Left kidney (tissue), 2 donors: ENCODE data around the gene MACROH2A1. TPM values are rescaled to one million over a fixed set of nuclear protein-coding genes. Genes with fewer than 3 reads are reported as not detected.
"Not testable (repeated sequence)": the region's sequence is repeated elsewhere in the genome, so short reads cannot be mapped to it uniquely, and the experiment has no call there.

Experiments used
- DNase-seq: peaks from one replicate; pipeline ENCODE4 v3.0.0-alpha.2; 2013
- polyA plus RNA-seq: library from polyadenylated mRNA; unstranded; fragments of 120-200 nt; gene quantifications from one replicate; pipeline ENCODE4 v1.2.1, GENCODE V29; 2013; ENCODE audit not compliant: insufficient read length

Gene MACROH2A1
- polyA plus RNA-seq, 1 donor: 242 TPM

DNA sequence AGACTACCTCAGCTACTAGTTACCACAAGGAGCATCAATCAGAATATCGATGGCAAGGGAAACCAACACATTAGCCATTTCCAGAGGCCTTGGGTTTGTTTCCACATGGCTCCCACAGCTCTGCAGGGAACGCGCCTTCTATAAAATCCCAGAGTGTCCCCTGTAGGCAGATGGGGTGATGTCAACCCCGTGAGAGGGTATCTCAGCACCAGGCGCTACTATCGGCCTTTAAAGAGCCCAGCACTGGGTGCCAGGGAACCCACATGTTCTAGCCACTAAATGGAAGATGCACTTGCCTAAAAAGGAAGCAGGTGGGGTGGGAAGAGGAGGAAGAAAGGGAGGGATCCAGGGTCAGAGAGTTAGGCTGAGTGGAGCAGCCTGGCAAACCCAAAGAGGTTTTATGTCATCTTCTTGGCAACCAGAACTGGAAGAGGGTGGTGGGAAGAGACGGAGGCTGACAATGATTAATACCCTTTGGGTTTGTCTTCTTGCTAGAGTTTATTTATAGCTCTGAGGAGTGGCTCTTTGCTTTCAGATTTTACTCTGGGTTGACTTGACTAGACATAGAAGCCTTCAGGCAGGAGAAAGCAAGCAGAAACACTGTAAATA, 19.9 kb downstream of the MACROH2A1 start:
- DNase-seq: no peak

DNA sequence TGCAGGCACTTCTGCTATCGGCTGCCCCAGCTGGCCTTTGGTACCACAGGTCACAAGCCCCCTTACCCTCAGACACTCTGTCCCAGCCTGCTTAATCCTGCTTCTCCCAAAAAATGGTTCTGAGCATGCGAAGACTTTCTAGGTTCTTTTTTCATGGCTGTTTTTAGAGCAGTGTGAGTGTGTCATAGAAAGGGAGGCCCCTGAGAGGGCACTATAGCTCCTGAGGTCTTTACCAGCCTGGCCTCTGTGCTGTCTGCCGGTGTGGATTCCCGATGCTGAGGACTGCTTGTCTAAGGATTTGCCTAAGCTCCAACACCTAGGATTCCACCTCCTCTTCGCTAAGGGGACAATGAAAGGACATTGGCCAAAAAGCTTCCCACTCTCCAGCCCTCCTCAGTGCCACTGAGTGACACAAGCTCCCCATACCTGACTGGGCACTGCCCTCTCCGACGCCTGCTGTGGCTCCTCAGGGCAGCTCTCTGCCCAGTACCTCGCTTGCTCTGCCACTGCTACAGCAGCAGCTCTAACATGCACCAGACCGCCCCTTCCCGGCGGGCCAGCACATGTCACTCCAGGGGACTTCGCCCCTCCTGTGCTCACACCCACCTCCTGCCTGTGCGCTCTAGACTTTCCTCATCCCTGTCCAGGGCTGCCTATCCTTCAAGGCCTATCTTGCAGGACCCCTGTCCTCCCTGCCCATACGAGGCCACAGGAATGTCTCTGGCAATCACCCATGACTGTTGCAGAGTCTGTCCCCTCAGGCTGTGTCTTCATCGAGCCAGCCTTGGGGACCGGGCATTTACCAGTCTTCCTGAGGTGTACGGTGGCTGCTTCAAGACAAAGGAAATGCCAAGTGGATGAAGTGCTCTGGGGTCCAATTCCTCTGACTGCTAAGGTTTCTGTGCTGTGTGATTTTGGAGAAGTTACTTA, 21.0 kb downstream of the MACROH2A1 start:
- DNase-seq: no peak

- DNase-seq: no peak
These were observed 21.9 kb downstream of the MACROH2A1 start for GRCh38 chr5:135376961-135377624.

DNA sequence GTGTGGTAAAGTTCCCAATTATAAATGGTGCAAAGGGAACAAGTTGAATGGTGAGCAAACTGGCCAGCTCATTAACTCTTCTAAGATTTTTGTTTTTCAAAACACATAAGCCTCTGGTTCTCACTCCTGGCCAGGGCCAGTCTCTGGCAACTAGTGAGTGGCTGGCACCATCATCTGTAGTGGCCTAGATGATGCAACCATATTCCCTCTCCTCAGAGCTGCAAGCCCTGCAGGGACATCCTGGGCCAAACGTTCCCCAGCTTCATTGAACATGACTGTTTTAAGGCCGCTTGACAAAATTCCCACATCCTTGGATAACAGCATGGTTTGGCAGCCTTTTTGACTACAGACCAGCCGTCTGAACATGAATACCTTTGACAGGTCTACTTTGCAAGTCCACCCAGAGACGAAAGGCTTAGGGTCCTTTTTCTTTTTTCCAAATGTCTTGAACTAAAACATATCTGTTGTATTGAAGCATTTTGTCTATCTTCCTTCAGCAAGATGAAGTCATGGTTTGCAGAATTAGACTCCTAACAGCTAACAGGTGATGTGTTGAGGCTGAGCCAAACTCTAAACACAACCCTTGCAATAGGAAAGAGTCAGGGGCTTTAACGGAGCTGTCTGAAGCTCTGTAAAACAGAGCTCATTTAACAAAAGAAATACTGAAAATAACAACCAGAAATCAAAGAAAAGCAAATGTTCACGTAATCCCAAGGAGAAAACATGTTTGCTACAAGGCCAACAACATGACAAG, 23.8 kb downstream of the MACROH2A1 start:
- DNase-seq: no peak

GRCh38 chr5:135373736-135374515, 25.1 kb downstream of the MACROH2A1 start:
- DNase-seq: no peak

GRCh38 chr5:135372654-135373381, 26.2 kb downstream of the MACROH2A1 start:
- DNase-seq: no peak

- no peak for DNase-seq
These were observed 27.3 kb downstream of the MACROH2A1 start for GRCh38 chr5:135371622-135372232.

DNA sequence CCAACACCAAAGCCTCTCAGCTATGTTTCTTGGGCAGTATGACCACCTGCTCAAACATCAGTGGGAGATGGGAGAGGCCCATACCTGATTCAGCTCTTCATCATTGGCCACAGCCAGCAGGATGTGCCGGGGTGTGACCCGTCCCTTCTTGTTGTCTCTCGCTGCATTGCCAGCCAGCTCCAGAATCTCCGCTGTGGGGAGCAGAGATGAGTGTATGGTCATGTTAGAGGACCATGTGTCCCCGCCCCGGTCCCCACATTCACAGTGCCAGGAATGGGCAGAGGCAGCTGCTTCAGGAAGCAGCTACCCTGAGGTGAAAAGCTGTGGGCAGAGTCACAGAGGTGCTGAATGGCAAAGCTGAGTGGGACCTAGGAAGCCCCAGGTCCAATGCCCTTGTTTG, 29.1 kb downstream of the MACROH2A1 start:
- no peak for DNase-seq

- DNase-seq: no peak
These were observed 31.5 kb downstream of the MACROH2A1 start for GRCh38 chr5:135367554-135367953.

DNA sequence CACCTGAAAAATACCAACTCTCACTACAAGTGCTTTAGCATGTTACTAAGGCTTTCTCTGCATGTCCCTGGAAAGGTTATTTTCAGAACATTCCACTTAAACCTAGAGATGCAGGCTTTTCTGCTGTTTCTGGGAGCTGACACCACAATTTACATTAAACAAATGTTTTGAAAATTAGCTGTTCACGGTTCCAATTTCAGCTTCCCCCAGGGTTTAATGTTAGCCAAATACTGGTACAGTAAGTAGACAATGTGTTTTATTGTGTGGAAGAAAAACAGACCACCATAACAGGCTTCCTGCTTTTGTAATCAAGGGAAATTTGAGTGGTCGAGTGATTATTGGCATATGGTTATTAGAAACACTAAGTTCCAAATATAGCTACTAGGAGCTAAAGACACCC, 32.0 kb downstream of the MACROH2A1 start:
- no peak for DNase-seq

GRCh38 chr5:135365281-135365680, 33.8 kb downstream of the MACROH2A1 start:
- DNase-seq: no peak

DNA sequence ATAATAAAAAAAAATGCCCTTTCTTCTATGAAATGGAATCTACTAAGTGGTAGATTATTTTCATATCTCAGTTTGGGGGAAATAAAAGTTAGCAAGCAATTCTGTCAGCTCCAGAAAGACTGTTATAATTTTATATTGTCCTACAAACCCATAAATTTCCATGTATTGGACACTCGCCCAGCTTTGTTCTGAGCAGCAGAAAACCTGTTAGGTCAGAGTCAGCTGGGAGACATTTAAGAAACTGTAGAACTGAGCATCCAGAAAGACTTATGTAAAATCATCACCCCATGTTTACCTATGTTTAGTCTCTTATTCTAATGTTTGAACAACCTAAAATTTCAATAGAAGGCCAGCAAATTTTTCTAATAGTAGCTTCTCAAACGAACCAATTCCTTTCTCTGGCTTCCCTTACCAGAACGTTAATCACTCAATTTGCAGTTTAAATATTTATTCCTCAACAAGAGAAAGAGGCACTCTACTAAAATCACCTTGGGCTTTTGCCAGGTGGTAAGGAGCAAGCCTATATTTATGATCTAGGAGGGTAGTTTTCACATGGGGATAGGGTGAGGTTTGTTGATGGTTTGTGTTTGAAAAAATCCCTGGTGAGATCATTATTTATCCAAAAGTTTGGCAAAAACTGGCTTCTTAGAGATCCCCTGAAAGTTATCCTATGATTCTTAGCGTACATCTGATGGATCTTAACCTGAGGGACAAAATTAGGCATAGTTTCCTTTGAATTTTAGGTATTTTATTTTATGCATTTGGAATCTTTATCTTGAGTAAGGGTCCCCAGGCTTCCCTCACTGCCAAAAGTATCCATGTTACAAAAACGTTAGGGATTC, 34.4 kb downstream of the MACROH2A1 start:
- no peak for DNase-seq

- DNase-seq: not testable (repeated sequence)
These were observed 35.7 kb downstream of the MACROH2A1 start for GRCh38 chr5:135363342-135363741.

GRCh38 chr5:135362102-135362501, 36.9 kb downstream of the MACROH2A1 start:
- no peak for DNase-seq

DNA sequence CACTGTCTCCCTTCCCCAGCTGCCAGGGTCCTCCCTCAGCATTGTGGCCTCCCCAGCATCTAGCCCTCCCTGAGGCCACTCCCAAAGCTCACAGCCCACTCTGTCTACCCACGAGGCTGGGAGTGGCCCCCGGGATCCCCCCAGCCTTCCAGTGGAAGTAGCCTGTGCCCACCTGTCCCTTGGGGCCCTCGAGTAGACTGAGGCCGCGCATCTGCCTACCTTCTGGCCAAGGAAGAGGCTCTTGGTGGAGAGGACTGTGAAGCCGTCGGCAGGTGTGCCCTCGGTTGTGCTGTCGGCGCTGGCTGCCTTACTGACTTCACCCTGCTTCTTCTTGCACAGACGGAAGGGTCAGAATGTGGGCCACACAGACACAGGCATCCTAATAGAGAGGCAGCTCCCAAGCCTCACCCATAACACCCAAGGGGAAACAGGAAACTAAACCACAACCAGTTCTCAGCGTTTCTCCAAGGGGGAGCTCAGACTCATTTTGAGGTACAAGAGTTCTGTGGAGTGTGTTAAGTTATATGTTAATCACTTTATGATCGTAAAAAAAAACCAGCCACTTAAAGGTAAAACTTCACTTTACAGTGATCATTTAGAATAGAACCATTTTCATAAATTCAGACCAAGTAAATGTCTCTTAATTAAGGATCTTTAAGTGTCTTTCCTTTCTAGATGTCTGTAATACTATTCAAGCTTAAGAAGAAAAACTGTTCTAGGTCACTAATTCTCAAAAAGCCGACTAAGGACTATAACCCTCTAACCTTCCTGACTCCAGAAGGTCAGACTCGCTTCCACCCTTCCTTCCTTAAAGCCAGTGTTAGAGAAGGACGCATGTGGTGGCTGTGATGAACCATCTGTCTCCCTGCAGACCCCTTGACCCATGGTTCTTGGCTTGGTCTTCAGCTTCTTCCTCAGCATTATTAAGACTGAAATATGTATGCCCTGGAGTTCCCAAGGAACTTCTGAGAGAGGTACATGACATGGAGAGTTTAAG, 38.5 kb downstream of the MACROH2A1 start:
- DNase-seq: no peak

GRCh38 chr5:135359374-135360165, 39.5 kb downstream of the MACROH2A1 start:
- DNase-seq: no peak

DNA sequence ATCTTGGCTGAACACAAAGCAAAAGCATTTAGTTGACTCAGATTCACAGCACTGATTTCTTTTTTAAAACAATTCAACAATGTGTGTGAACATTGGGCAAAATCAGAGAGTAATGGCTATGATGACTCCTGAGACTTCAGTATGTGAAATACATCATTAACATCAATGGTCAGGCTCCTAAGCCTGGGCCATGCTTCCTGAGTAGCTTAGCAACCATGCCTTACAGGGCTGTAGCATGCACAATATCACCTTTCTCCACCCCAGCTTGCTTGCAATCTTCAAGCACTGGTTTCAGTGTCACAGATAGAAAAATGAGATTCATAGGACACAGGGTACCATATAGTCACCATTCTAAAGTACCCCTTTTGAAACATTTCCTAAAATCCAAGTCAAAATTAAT, 41.3 kb downstream of the MACROH2A1 start:
- DNase-seq: no peak
